ENCODE data around the gene RIPPLY2.
"Not testable (repeated sequence)": the region's sequence is repeated elsewhere in the genome, so short reads cannot be mapped to it uniquely, and the experiment has no call there.

Gene RIPPLY2

DNA sequence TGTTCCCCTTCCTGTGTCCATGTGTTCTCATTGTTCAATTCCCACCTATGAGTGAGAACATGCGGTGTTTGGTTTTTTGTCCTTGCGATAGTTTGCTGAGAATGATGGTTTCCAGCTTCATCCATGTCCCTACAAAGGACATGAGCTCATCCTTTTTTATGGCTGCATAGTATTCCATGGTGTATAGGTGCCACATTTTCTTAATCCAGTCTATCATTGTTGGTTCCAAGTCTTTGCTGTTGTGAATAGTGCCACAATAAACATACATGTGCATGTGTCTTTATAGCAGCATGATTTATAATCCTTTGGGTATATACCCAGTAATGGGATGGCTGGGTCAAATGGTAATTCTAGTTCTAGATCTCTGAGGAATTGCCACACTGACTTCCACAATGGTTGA, 43.9 kb downstream of the RIPPLY2 start:
- WGBS (ENCODE audit: insufficient coverage, insufficient read length) = no CpG with 5 or more reads among the region's 2 CpGs
- not testable (repeated sequence) for H3K4me1 ChIP-seq (ENCODE audit: control insufficient read depth, insufficient read depth, low read length); H3K4me3 ChIP-seq (ENCODE audit: low read length); H3K9me3 ChIP-seq (ENCODE audit: control insufficient read depth, insufficient read depth, low read length); DNase-seq (ENCODE audit: low read depth, low spot score); H3K27ac ChIP-seq (ENCODE audit: low read length); H3K36me3 ChIP-seq (ENCODE audit: control insufficient read depth, insufficient read depth, low read length); H3K27me3 ChIP-seq (ENCODE audit: control insufficient read depth, insufficient read depth, low read length)

DNA sequence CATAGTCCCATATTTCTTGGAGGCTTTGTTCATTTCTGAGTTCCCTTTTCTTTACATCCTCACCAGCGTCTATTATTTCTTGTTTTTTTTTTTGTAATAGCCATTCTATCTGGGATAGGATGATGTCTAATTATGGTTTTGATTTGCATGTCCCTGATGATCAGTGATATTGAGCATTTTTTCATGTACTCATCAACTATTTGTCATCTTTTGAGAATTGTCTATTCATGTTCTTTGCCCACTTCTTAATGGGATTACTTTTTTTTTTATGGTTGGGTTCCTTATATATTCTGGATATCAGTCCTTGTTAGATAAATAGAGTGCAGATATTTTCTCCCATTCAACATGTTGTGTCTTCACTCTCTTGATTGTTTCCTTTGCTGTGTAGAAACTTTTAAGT, 48.5 kb downstream of the RIPPLY2 start:
- no peaks in the 10 kb centered on the region for H3K36me3 ChIP-seq (ENCODE audit: control insufficient read depth, insufficient read depth, low read length)
- no peak for DNase-seq (ENCODE audit: low read depth, low spot score)
- no peaks in the 10 kb centered on the region for H3K27me3 ChIP-seq (ENCODE audit: control insufficient read depth, insufficient read depth, low read length)
- WGBS (ENCODE audit: insufficient coverage, insufficient read length) = no CpG with 5 or more reads among the region's 1 CpG
- H3K9me3 ChIP-seq (ENCODE audit: control insufficient read depth, insufficient read depth, low read length) = no peaks in the 10 kb centered on the region
- no peaks in the 10 kb centered on the region for H3K4me1 ChIP-seq (ENCODE audit: control insufficient read depth, insufficient read depth, low read length)
- H3K27ac ChIP-seq (ENCODE audit: low read length) = no peak overlapping the region
- H3K4me3 ChIP-seq (ENCODE audit: low read length) = no peak overlapping the region

DNA sequence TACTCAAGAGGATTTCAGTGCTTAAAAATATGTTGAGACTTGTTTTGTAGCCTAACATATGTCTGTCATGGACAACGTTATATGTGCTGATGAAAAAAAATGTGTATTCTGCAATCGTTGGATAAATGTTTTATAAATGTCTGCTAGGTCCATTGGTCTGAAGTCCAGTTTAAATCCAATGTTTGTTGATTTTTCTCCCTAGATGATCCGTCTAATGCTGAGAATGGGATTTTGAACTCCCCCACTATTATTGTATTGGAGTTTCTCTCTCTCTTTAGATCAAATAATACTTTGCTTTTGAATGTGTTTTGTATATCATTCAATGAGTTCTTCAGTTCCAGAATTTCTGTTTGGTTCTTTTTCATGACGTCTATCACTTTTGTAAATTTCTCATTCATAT, 51.2 kb downstream of the RIPPLY2 start:
- H3K36me3 ChIP-seq (ENCODE audit: control insufficient read depth, insufficient read depth, low read length) = no peaks in the 10 kb centered on the region
- no peak overlapping the region for H3K27ac ChIP-seq (ENCODE audit: low read length)
- no peaks in the 10 kb centered on the region for H3K9me3 ChIP-seq (ENCODE audit: control insufficient read depth, insufficient read depth, low read length)
- H3K4me3 ChIP-seq (ENCODE audit: low read length) = no peak overlapping the region
- H3K4me1 ChIP-seq (ENCODE audit: control insufficient read depth, insufficient read depth, low read length) = no peaks in the 10 kb centered on the region
- H3K27me3 ChIP-seq (ENCODE audit: control insufficient read depth, insufficient read depth, low read length) = no peaks in the 10 kb centered on the region
- no peak for DNase-seq (ENCODE audit: low read depth, low spot score)
- no CpG with 5 or more reads among the region's 4 CpGs for WGBS (ENCODE audit: insufficient coverage, insufficient read length)

DNA sequence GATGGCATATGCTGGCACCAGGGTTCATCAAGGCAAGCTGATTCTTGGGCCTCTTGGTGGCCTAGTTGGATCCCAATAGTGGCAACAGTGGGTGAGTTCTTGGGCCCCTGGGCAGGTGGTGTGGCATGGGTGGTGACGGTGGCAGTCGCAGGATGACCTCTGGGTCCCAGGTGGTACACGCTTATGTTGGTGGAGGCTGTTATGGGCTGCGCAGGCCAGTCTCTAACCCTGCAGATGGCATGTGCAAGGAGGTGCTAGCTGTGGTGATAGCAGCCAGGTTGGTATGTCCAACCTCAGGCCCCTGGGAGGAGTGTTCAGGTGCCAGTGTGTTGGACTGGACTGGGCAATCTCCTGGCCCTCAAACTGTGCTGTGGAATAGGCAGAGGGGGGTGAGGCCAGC, 52.5 kb downstream of the RIPPLY2 start:
- no peaks in the 10 kb centered on the region for H3K27me3 ChIP-seq (ENCODE audit: control insufficient read depth, insufficient read depth, low read length)
- no CpG with 5 or more reads among the region's 4 CpGs for WGBS (ENCODE audit: insufficient coverage, insufficient read length)
- H3K36me3 ChIP-seq (ENCODE audit: control insufficient read depth, insufficient read depth, low read length) = no peaks in the 10 kb centered on the region
- no peak overlapping the region for H3K27ac ChIP-seq (ENCODE audit: low read length)
- H3K9me3 ChIP-seq (ENCODE audit: control insufficient read depth, insufficient read depth, low read length) = no peaks in the 10 kb centered on the region
- no peaks in the 10 kb centered on the region for H3K4me1 ChIP-seq (ENCODE audit: control insufficient read depth, insufficient read depth, low read length)
- no peak for DNase-seq (ENCODE audit: low read depth, low spot score)
- no peak overlapping the region for H3K4me3 ChIP-seq (ENCODE audit: low read length)
